ENCODE data around the gene KCNMB3. TPM values are rescaled to one million over a fixed set of nuclear protein-coding genes. Genes with fewer than 3 reads are reported as not detected.

Gene KCNMB3
- total and polyA plus RNA-seq, 4 donors, result 0.44 to 3.1 (median 2.2) TPM

DNA sequence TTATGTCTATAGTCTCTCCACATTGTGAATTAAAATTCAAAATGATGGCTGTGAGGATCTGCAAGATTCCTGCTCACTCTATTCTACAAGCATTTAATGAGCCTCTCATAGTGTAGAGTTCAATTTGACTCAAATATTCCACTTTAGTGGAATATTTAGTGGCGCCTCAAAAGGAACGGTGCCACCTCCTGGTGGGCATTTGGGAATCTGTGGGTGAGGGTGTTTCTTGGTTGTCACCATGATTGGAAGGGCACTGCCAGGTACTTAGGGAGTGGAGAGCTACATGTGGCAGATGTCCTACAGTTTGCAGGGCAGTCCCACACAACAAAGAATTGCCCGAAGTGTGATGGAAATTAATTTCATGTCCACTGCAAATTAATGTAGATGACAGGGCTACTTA, 21.5 kb upstream of the KCNMB3 start:
- DNase-seq (ENCODE audit: low spot score), result no peak
- TF ChIP-seq JUND (IDR thresholded peaks at IDR 0.05), result no peak
- TF ChIP-seq, protein P1, sequence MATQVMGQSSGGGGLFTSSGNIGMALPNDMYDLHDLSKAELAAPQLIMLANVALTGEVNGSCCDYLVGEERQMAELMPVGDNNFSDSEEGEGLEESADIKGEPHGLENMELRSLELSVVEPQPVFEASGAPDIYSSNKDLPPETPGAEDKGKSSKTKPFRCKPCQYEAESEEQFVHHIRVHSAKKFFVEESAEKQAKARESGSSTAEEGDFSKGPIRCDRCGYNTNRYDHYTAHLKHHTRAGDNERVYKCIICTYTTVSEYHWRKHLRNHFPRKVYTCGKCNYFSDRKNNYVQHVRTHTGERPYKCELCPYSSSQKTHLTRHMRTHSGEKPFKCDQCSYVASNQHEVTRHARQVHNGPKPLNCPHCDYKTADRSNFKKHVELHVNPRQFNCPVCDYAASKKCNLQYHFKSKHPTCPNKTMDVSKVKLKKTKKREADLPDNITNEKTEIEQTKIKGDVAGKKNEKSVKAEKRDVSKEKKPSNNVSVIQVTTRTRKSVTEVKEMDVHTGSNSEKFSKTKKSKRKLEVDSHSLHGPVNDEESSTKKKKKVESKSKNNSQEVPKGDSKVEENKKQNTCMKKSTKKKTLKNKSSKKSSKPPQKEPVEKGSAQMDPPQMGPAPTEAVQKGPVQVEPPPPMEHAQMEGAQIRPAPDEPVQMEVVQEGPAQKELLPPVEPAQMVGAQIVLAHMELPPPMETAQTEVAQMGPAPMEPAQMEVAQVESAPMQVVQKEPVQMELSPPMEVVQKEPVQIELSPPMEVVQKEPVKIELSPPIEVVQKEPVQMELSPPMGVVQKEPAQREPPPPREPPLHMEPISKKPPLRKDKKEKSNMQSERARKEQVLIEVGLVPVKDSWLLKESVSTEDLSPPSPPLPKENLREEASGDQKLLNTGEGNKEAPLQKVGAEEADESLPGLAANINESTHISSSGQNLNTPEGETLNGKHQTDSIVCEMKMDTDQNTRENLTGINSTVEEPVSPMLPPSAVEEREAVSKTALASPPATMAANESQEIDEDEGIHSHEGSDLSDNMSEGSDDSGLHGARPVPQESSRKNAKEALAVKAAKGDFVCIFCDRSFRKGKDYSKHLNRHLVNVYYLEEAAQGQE (IDR thresholded peaks at IDR 0.05), result no peak
- no peak for TF ChIP-seq FOXA2 (IDR thresholded peaks at IDR 0.05)
- no peak for TF ChIP-seq MAX (IDR thresholded peaks at IDR 0.05)
- TF ChIP-seq, protein P2, sequence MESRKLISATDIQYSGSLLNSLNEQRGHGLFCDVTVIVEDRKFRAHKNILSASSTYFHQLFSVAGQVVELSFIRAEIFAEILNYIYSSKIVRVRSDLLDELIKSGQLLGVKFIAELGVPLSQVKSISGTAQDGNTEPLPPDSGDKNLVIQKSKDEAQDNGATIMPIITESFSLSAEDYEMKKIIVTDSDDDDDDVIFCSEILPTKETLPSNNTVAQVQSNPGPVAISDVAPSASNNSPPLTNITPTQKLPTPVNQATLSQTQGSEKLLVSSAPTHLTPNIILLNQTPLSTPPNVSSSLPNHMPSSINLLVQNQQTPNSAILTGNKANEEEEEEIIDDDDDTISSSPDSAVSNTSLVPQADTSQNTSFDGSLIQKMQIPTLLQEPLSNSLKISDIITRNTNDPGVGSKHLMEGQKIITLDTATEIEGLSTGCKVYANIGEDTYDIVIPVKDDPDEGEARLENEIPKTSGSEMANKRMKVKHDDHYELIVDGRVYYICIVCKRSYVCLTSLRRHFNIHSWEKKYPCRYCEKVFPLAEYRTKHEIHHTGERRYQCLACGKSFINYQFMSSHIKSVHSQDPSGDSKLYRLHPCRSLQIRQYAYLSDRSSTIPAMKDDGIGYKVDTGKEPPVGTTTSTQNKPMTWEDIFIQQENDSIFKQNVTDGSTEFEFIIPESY (IDR thresholded peaks at IDR 0.05), result no peak
- TF ChIP-seq RAD21 (IDR thresholded peaks at IDR 0.05), result peak; percentile 51 to 74
- TF ChIP-seq SP1 (IDR thresholded peaks at IDR 0.05), result no peak
- TF ChIP-seq RXRA (IDR thresholded peaks at IDR 0.05), result no peak
- TF ChIP-seq EGR1 (IDR thresholded peaks at IDR 0.05; ENCODE audit: low read depth in 2 of 2), result no peak
- Histone ChIP-seq H3K9me3 (ENCODE audit: control insufficient read depth in 4 of 4, low read length in 3 of 4) (no peaks in the 10 kb centered on the region), H3K27me3 (ENCODE audit: control insufficient read depth in 4 of 4, insufficient read depth in 4 of 4, low read length in 3 of 4) (no peaks in the 10 kb centered on the region), H3K36me3 (ENCODE audit: control insufficient read depth in 4 of 4, insufficient read depth in 3 of 4, low read depth in 1 of 4, low read length in 3 of 4) (no peaks in the 10 kb centered on the region), H3K4me3 (ENCODE audit: low read depth in 1 of 3, low read length in 3 of 3) (no peak overlapping the region), H3K4me1 (ENCODE audit: control insufficient read depth in 4 of 4, insufficient read depth in 4 of 4, low read length in 3 of 4) (no peaks in the 10 kb centered on the region), H3K9ac (ENCODE audit: low read depth in 1 of 2, low read length in 2 of 2) (no peak overlapping the region), H3K27ac (ENCODE audit: low read depth in 1 of 2, low read length in 2 of 2) (no peak overlapping the region)
- 92% methylated on average over 3 of the region's 3 CpGs for WGBS

GRCh38 chr3:179269152-179269707, 18.3 kb upstream of the KCNMB3 start:
- no peak for TF ChIP-seq FOXA2 (IDR thresholded peaks at IDR 0.05)
- TF ChIP-seq, protein P2 (IDR thresholded peaks at IDR 0.05), result no peak
- no peak for TF ChIP-seq NR2F2 (IDR thresholded peaks at IDR 0.05)
- TF ChIP-seq HNF4G (IDR thresholded peaks at IDR 0.05), result no peak
- TF ChIP-seq, protein P3, sequence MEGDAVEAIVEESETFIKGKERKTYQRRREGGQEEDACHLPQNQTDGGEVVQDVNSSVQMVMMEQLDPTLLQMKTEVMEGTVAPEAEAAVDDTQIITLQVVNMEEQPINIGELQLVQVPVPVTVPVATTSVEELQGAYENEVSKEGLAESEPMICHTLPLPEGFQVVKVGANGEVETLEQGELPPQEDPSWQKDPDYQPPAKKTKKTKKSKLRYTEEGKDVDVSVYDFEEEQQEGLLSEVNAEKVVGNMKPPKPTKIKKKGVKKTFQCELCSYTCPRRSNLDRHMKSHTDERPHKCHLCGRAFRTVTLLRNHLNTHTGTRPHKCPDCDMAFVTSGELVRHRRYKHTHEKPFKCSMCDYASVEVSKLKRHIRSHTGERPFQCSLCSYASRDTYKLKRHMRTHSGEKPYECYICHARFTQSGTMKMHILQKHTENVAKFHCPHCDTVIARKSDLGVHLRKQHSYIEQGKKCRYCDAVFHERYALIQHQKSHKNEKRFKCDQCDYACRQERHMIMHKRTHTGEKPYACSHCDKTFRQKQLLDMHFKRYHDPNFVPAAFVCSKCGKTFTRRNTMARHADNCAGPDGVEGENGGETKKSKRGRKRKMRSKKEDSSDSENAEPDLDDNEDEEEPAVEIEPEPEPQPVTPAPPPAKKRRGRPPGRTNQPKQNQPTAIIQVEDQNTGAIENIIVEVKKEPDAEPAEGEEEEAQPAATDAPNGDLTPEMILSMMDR (IDR thresholded peaks at IDR 0.05; ENCODE audit: low read depth, low read length, missing input control), result no peak
- TF ChIP-seq, protein P1 (IDR thresholded peaks at IDR 0.05), result no peak
- TF ChIP-seq HNF4A (conservative IDR thresholded peaks at IDR 0.05), result no peak
- no peak for TF ChIP-seq RXRA (IDR thresholded peaks at IDR 0.05)
- no peak for TF ChIP-seq JUND (IDR thresholded peaks at IDR 0.05)
- no peak for TF ChIP-seq EGR1 (IDR thresholded peaks at IDR 0.05; ENCODE audit: low read depth in 2 of 2)
- no peak for TF ChIP-seq RAD21 (IDR thresholded peaks at IDR 0.05)
- TF ChIP-seq GABPA (IDR thresholded peaks at IDR 0.05 in 1 of 2, conservative IDR thresholded peaks at IDR 0.05 in 1 of 2), result no peak
- 70% methylated on average over 4 of the region's 4 CpGs for WGBS

More at GRCh38 chr3:179269152-179269707, 18.3 kb upstream of the KCNMB3 start:
- no peak for DNase-seq (ENCODE audit: low spot score)
- no peaks in the 10 kb centered on the region for H3K36me3 ChIP-seq (ENCODE audit: control insufficient read depth in 4 of 4, insufficient read depth in 3 of 4, low read depth in 1 of 4, low read length in 3 of 4)
- no peak overlapping the region for H3K9ac ChIP-seq (ENCODE audit: low read depth in 1 of 2, low read length in 2 of 2)
- H3K9me3 ChIP-seq (ENCODE audit: control insufficient read depth in 4 of 4, low read length in 3 of 4), result no peaks in the 10 kb centered on the region
- H3K27ac ChIP-seq (ENCODE audit: low read depth in 1 of 2, low read length in 2 of 2), result no peak overlapping the region
- H3K4me3 ChIP-seq (ENCODE audit: low read depth in 1 of 3, low read length in 3 of 3), result no peak overlapping the region
- H3K27me3 ChIP-seq (ENCODE audit: control insufficient read depth in 4 of 4, insufficient read depth in 4 of 4, low read length in 3 of 4), result peaks cover 0 to 3% (median 0%) of the 10 kb centered on the region in 4 donors
- H3K4me1 ChIP-seq (ENCODE audit: control insufficient read depth in 4 of 4, insufficient read depth in 4 of 4, low read length in 3 of 4), result no peaks in the 10 kb centered on the region

All from liver (tissue), 9 donors.